Rectal smooth muscle tissue (tissue), 1 donor: ENCODE results near the gene ZNF519.

Experiments
- H3K27ac ChIP-seq: one replicate; pipeline ENCODE4 v1.7.0; 2013; ENCODE audit warnings: low read depth, low read length, inconsistent platforms
- H3K27me3 ChIP-seq: one replicate; pipeline ENCODE4 v1.7.0; 2013; ENCODE audit warnings: low read length; ENCODE audit not compliant: control insufficient read depth, insufficient read depth
- H3K36me3 ChIP-seq: one replicate; pipeline ENCODE4 v1.7.0; 2013; ENCODE audit warnings: low read length; ENCODE audit not compliant: control insufficient read depth, insufficient read depth
- H3K4me1 ChIP-seq: one replicate; pipeline ENCODE4 v1.7.0; 2013; ENCODE audit warnings: low read length; ENCODE audit not compliant: control insufficient read depth, insufficient read depth
- H3K4me3 ChIP-seq: one replicate; pipeline ENCODE4 v1.7.0; 2013; ENCODE audit warnings: low read length
- H3K9ac ChIP-seq: one replicate; pipeline ENCODE4 v1.7.0; 2013; ENCODE audit warnings: low read length

Gene ZNF519

GRCh38 chr18:14104906-14105748 lies 27.1 kb downstream of the ZNF519 start:
- H3K4me3 ChIP-seq = no peak overlapping the region
- H3K27me3 ChIP-seq = no peaks in the 10 kb centered on the region
- H3K4me1 ChIP-seq = no peaks in the 10 kb centered on the region

DNA sequence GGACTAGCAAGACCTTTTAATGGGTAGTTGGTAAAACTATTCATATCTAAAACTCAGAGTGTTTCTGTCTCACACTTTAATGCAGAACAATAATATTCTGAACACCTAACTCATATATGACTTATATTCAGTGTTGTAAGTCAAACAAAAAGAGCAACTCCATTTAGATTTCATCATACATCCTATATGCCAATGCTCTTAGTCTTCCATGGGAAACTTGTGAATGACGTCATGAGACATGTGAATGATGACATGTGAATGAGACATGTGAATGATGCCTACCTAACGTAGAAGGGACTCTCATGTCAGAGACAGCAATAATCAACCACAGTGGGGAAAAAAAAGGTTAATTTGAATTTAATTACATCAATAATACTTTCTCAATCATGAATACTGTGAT lies 28.0 kb downstream of the ZNF519 start:
- Histone ChIP-seq H3K9ac (no peak overlapping the region), H3K27me3 (no peaks in the 10 kb centered on the region), H3K4me3 (no peak overlapping the region), H3K27ac (no peak overlapping the region), H3K36me3 (peaks cover 3% of the 10 kb centered on the region), H3K4me1 (no peaks in the 10 kb centered on the region)

More at GRCh38 chr18:14104906-14105748, 27.1 kb downstream of the ZNF519 start:
- Histone ChIP-seq H3K27ac (no peak overlapping the region), H3K36me3 (peaks cover 3% of the 10 kb centered on the region), H3K9ac (no peak overlapping the region)

GRCh38 chr18:14100503-14101286 lies 31.5 kb downstream of the ZNF519 start:
- Histone ChIP-seq H3K9ac (no peak overlapping the region), H3K4me3 (no peak overlapping the region), H3K36me3 (no peaks in the 10 kb centered on the region)

GRCh38 chr18:14098428-14098827 lies 33.8 kb downstream of the ZNF519 start:
- Histone ChIP-seq H3K4me3 (no peak overlapping the region), H3K36me3 (no peaks in the 10 kb centered on the region), H3K27me3 (no peaks in the 10 kb centered on the region), H3K27ac (no peak overlapping the region), H3K9ac (no peak overlapping the region), H3K4me1 (no peaks in the 10 kb centered on the region)

More at GRCh38 chr18:14100503-14101286, 31.5 kb downstream of the ZNF519 start:
- Histone ChIP-seq H3K27me3 (no peaks in the 10 kb centered on the region), H3K4me1 (no peaks in the 10 kb centered on the region), H3K27ac (no peak overlapping the region)

DNA sequence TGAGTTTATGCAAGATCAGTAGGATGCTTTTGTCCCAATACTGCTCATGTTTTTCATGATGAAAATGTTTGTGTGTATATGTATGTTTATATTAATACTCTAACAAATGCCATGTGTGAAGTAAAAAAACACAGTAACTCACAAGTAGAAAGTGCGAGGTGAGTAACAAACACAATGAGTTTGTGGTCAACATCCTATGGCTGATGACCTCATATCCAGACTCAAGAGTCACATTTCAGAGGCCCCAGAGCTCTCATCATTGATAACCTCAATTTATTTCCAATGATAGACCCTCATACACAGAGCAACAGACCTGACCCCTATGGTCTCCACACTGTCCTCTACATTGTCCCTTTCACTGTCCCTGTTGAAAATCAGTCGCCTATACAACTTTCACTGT lies 34.5 kb downstream of the ZNF519 start:
- Histone ChIP-seq H3K4me3 (no peak overlapping the region), H3K9ac (no peak overlapping the region), H3K36me3 (no peaks in the 10 kb centered on the region), H3K4me1 (no peaks in the 10 kb centered on the region), H3K27me3 (no peaks in the 10 kb centered on the region), H3K27ac (no peak overlapping the region)

GRCh38 chr18:14093307-14093915 lies 38.8 kb downstream of the ZNF519 start:
- Histone ChIP-seq H3K27ac (no peak overlapping the region), H3K9ac (no peak overlapping the region), H3K36me3 (no peaks in the 10 kb centered on the region), H3K4me3 (no peak overlapping the region), H3K27me3 (no peaks in the 10 kb centered on the region), H3K4me1 (no peaks in the 10 kb centered on the region)

DNA sequence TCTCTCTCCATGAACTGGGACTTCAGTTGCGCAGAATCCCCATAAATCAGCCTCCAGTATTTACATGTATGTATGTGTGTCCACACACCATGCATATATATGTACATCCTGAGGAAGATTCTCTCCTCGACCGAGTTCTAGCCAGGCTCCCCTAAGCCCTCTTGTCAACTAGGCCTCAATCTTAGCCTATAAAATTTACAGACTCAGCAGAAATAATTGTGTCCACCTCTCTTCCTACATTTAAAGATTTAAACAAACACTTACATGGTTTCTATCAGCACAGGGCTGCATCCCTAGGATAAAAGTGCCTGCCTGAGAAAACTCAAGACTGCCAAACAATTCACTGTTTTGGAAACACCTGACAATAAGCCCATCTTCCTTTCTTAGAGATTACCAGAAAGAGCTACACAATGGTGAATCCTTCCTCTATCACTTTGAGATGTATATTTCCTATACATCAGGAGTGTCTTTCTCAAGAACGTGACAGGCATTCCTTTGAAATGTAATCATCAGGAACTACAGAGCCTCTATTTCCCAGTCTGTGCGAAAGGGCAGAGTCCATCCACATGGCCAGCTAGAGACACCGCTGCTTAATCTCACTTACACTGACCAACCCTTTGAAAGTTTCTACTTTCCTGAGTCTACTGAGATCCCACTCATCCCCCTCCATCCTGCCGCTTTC lies 39.5 kb downstream of the ZNF519 start:
- no peaks in the 10 kb centered on the region for H3K27me3 ChIP-seq
- H3K4me1 ChIP-seq = no peaks in the 10 kb centered on the region
- H3K27ac ChIP-seq = no peak overlapping the region
- no peak overlapping the region for H3K9ac ChIP-seq
- no peak overlapping the region for H3K4me3 ChIP-seq
- no peaks in the 10 kb centered on the region for H3K36me3 ChIP-seq

GRCh38 chr18:14089781-14090180 lies 42.5 kb downstream of the ZNF519 start:
- Histone ChIP-seq H3K9ac (no peak overlapping the region), H3K27me3 (no peaks in the 10 kb centered on the region), H3K27ac (no peak overlapping the region), H3K36me3 (no peaks in the 10 kb centered on the region), H3K4me1 (no peaks in the 10 kb centered on the region), H3K4me3 (no peak overlapping the region)

GRCh38 chr18:14089191-14089590 lies 43.0 kb downstream of the ZNF519 start:
- Histone ChIP-seq H3K9ac (no peak overlapping the region), H3K4me3 (no peak overlapping the region), H3K36me3 (no peaks in the 10 kb centered on the region), H3K4me1 (no peaks in the 10 kb centered on the region), H3K27ac (no peak overlapping the region), H3K27me3 (no peaks in the 10 kb centered on the region)

- H3K9ac ChIP-seq = no peak overlapping the region
- H3K4me1 ChIP-seq = no peaks in the 10 kb centered on the region
- H3K4me3 ChIP-seq = no peak overlapping the region
- H3K36me3 ChIP-seq = no peaks in the 10 kb centered on the region
- no peak overlapping the region for H3K27ac ChIP-seq
- no peaks in the 10 kb centered on the region for H3K27me3 ChIP-seq
These were observed 45.6 kb downstream of the ZNF519 start for GRCh38 chr18:14086458-14087231.

GRCh38 chr18:14085770-14086457 lies 46.3 kb downstream of the ZNF519 start:
- Histone ChIP-seq H3K27me3 (no peaks in the 10 kb centered on the region), H3K4me3 (no peak overlapping the region), H3K27ac (no peak overlapping the region), H3K9ac (no peak overlapping the region), H3K4me1 (no peaks in the 10 kb centered on the region), H3K36me3 (no peaks in the 10 kb centered on the region)
